Activated CD8-positive, alpha-beta memory T cell treated with anti-CD3 and anti-CD28 coated beads for 1 hour (primary cell): ENCODE data around the gene FGL2.
"Not testable (repeated sequence)": the region's sequence is repeated elsewhere in the genome, so short reads cannot be mapped to it uniquely, and the experiment has no call there.

Experiments
- DNase-seq, 2 donors: peaks; one replicate each; pipeline ENCODE4 v3.0.0-alpha.2; 2020; ENCODE audit warnings: low read depth in 1 of 2; ENCODE audit errors: extremely low read depth in 1 of 2

FGL2 gene

DNA sequence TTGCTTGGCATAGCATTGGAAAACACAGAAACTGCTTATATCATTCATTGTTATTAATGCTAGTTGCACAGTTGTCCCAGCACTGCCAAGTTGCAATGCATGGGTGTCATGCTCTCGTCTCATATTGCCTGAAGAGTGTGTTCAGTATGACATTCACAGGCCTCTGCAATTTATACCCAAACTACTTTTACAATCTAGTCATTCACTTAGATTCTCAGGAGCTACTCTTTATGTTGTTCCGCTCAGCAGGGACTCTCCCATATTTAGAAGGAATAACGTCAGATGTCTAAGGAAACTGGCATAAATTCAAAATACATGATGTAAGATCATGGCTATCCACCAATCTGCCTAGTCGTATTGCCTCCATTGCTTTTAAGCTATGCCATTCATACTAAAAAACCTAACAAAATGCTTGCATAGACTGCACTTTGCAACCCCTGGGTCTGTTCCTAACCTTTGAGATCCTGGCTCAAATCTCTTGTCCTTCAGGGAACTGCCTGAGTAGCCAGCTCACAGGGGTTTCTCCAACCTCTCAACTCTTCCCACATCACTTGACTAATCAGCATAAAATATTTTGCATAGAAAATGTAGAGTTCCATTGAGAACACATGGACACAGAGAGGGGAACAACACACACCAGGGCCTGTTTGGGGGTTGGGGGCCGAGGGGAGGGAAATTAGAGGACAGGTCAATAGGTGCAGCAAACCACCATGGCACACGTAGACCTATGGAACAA lies 27.0 kb downstream of the FGL2 start:
- not testable (repeated sequence) for DNase-seq

GRCh38 chr7:77171073-77171472 lies 28.5 kb downstream of the FGL2 start:
- not testable (repeated sequence) for DNase-seq

- DNase-seq, result no peak
Measured at GRCh38 chr7:77157446-77157845, 42.2 kb downstream of the FGL2 start.

GRCh38 chr7:77157034-77157433 lies 42.6 kb downstream of the FGL2 start:
- DNase-seq, result not testable (repeated sequence)

DNA sequence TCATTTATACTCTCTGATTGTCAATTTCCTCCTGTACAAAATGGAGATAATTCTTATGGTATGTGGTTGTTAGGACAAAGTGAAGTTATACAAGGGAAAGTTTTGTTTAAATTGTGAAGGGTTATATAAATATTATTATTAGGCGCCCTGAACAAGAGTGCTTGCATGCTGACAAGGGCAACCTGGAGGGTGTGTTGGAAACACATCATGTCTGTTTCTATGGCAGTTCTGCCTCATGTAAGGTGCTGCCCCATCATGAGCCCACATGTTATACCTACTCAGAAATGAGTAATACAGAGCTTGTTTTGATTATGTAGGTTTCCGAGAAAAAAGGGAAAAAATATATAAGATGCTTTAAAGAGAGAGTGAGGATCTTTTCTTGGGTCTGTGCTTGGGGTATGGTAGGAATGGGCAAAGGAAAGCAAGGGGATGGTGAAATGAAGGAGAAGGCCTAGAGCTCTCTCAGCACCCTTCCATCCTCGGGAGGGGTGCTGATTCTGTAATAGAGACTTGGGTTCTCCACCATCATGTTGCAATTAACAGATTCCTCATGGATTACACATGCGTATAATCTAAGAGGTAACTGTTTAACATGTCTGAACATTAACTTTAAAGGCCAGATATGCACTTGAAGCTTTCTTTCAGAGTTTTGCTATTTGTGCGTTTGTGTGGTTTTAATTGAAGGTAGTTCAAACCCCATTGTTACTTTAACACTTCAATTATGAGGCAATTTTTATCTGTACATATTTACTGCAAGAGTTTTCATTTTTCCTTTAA lies 43.8 kb downstream of the FGL2 start:
- DNase-seq, result not testable (repeated sequence)

- DNase-seq, result not testable (repeated sequence)
Measured at GRCh38 chr7:77154917-77155464, 44.6 kb downstream of the FGL2 start.

- not testable (repeated sequence) for DNase-seq
Measured at GRCh38 chr7:77152232-77152631, 47.4 kb downstream of the FGL2 start.
